HG03521 (cell line): ENCODE results near the gene SYNE4.
"Not testable (repeated sequence)": the region's sequence is repeated elsewhere in the genome, so short reads cannot be mapped to it uniquely, and the experiment has no call there.

ENCODE experiments used
- ATAC-seq: cut with Tn5 transposase; IDR thresholded peaks from one replicate; pipeline ENCODE4 v1.9.1; 2021; ENCODE audit warnings: mild to moderate bottlenecking, moderate library complexity; ENCODE audit not compliant: unreplicated experiment

The SYNE4 gene

DNA sequence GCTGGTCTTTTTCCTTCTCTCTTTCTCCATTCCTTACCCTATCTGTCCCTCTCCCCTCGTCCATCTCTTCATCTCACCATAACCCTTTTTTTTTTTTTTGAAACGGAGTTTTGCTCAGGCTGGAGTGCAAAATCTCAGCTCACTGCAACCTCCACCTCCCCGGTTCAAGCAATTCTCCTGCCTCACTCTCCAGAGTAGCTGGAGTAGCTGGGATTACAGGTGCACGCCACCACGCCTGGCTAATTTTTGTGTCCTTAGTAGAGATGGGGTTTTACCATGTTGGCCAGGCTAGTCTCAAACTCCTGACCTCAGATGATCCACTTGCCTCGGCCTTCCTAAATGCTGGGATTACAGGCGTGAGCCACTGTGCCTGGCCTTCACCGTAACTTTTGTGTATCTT lies 51.2 kb downstream of the SYNE4 start:
- ATAC-seq, result not testable (repeated sequence)

DNA sequence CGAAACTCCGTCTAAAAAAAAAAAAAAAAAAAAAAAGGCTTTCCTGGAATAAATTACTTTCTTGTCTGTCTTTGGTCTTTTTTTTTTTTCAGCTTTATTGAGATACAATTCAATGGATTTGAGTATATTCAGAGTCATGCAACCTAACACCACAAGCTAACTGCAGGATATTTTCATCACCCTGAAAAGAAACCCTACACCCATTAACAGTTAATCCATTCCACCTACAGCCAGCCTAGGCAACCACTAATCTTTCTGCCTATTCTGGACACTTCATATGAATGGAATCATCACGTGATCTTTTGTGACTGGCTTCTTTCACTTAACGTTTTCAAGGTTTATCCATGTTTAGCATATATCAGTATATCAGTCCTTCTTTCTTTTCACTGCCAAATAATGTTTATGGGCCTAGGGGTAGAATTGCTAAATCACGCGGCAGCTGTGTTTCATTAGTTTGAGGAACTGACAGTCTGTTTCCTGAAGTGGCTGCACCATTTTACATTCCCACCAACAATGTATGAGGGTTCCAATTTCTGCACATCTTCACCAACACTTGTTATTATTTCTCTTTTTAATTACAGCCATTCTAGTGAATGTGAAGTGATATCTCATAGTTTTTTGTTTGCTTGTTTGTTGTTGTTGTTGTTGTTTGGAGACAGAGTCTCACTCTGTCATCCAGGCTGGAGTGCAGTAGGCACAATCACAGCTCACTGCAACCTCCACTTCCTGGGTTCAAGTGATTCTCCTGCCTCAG lies 52.6 kb downstream of the SYNE4 start:
- no peak for ATAC-seq
